ENCODE results near the gene EPS8L2. TPM values are rescaled to one million over a fixed set of nuclear protein-coding genes. Genes with fewer than 3 reads are reported as not detected.

EPS8L2 gene
- total and polyA plus RNA-seq, 2 of the 4 experiments (the other 2 are of a cell fraction) = 17.2 to 39.4 TPM

DNA sequence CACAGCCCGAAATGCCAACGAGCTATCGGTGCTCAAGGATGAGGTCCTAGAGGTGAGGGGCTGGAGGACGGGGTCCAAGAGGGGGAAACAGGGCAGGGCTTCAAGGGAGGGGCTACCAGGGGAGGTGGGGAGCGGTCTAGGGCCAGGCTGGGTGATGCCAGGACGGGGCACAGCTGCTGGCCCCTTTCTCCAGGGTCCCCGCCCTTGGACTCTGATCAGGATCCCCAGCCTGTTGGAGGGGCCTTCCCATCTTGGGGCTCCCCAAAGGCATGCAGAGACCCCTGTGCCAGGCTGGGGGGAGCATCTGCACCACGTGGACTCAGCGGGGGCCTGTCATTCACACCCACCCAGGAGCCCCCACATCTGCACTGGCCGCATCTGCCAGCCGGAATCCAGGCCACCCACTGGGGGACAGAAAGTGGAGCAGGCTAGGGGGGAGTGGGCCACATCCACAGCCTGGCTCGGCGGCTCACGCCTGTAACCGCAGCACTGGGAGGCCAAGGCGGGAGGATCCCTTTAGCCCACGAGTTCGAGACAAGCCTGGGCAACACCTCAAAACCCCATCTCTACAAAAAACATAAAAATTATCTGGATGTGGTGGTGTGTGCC is 18.9 kb downstream of the EPS8L2 start:
- H3K23ac ChIP-seq (ENCODE audit: low read depth, low read length) = no peak overlapping the region
- no peak overlapping the region for H3K14ac ChIP-seq (replicated peaks; ENCODE audit: low read depth, low read length)
- intact Hi-C loops (cut with micrococcal nuclease) (loop anchor here (10.0 kb wide), 1 partner anchor 170 kb away; no protein-coding TSS in a partner anchor), in situ Hi-C loops (cut with MboI; ENCODE audit: low sequenced_read_pairs) (no loop called here), dilution Hi-C loops (cut with HindIII; ENCODE audit: low sequenced_read_pairs, unreplicated experiment) (no loop called here)
- H2AFZ ChIP-seq (replicated peaks; ENCODE audit: low read length, poor library complexity) = no peak overlapping the region
- BruUV-seq (replicated peaks) = no TSS peak
- no peak overlapping the region for H4K5ac ChIP-seq (ENCODE audit: low read depth, low read length)
- no peak overlapping the region for H3K56ac ChIP-seq (ENCODE audit: extremely low read depth, insufficient read depth, low read length)
- H2BK15ac ChIP-seq (ENCODE audit: low read depth, low read length) = no peak overlapping the region
- no peak for DNase-seq
- H3K9ac ChIP-seq (ENCODE audit: low read depth, low read length) = no peak overlapping the region
- no peaks in the 10 kb centered on the region for H4K20me1 ChIP-seq (ENCODE audit: insufficient read depth, low read length)
- WGBS, 2 experiments (ENCODE audit: extremely low coverage in 2 of 2, insufficient read length in 1 of 2) = no CpG with 5 or more reads among the region's 18 CpGs
- H3K27ac ChIP-seq (ENCODE audit: insufficient read depth, low read length) = no peak overlapping the region
- no peak overlapping the region for H4K91ac ChIP-seq (ENCODE audit: insufficient read depth, low read depth, low read length)
- ChIA-PET POLR2A (ENCODE audit: unreplicated experiment) (no interaction called here), CTCF (no interaction called here)
- no peak overlapping the region for H3K4me2 ChIP-seq (ENCODE audit: low read depth, low read length)
- H3K9me3 ChIP-seq (ENCODE audit: control insufficient read depth, insufficient read depth, low read length) = no peaks in the 10 kb centered on the region
- peaks cover 9% of the 10 kb centered on the region; the same call in 1 of the 2 replicates for H3K27me3 ChIP-seq (ENCODE audit: control insufficient read depth, insufficient read depth, low read length)
- no peak overlapping the region for H2BK20ac ChIP-seq (ENCODE audit: low read depth, low read length)
- H3K4ac ChIP-seq (ENCODE audit: low read depth, low read length) = no peak overlapping the region
- H3K4me3 ChIP-seq (ENCODE audit: insufficient read depth, low read depth, low read length) = no peak overlapping the region
- no peaks in the 10 kb centered on the region for H3K36me3 ChIP-seq (ENCODE audit: control insufficient read depth, insufficient read depth, low read length)
- peaks cover 6% of the 10 kb centered on the region for H3K4me1 ChIP-seq (ENCODE audit: control insufficient read depth, insufficient read depth, low read length)
- ATAC-seq (ENCODE audit: low read depth) = no peak
- H3K9me1 ChIP-seq (ENCODE audit: insufficient read depth, low read length) = no peaks in the 10 kb centered on the region
- H3K79me1 ChIP-seq (ENCODE audit: low read depth in 1 of 2, low read length in 2 of 2) = no peaks in the 10 kb centered on the region
- no peak overlapping the region for H2BK5ac ChIP-seq (ENCODE audit: low read depth, low read length, poor library complexity, severe bottlenecking)
- no peak overlapping the region for H2AK5ac ChIP-seq (ENCODE audit: low read depth, low read length)
- H4K8ac ChIP-seq (ENCODE audit: low read depth in 2 of 2, low read length in 2 of 2) = no peak overlapping the region
- no peak overlapping the region for H2AK9ac ChIP-seq (replicated peaks; ENCODE audit: low read depth, low read length, poor library complexity)
- TF ChIP-seq, protein P1, sequence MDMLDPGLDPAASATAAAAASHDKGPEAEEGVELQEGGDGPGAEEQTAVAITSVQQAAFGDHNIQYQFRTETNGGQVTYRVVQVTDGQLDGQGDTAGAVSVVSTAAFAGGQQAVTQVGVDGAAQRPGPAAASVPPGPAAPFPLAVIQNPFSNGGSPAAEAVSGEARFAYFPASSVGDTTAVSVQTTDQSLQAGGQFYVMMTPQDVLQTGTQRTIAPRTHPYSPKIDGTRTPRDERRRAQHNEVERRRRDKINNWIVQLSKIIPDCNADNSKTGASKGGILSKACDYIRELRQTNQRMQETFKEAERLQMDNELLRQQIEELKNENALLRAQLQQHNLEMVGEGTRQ (IDR thresholded peaks at IDR 0.05; ENCODE audit: low read depth, low read length) = no peak
- no peak for TF ChIP-seq SMC3 (IDR thresholded peaks at IDR 0.05; ENCODE audit: low read depth, low read length)
- TF ChIP-seq FOS (IDR thresholded peaks at IDR 0.05; ENCODE audit: low read depth, low read length) = no peak
- no peak for TF ChIP-seq CEBPB (IDR thresholded peaks at IDR 0.05; ENCODE audit: low read depth, low read length)
- no peak for TF ChIP-seq MAFK (IDR thresholded peaks at IDR 0.05; ENCODE audit: low read depth, low read length)
- TF ChIP-seq NFE2L2 (IDR thresholded peaks at IDR 0.05; ENCODE audit: low read depth, low read length) = no peak
- no peak for TF ChIP-seq RAD21 (IDR thresholded peaks at IDR 0.05; ENCODE audit: low read length)
- TF ChIP-seq, protein P2, sequence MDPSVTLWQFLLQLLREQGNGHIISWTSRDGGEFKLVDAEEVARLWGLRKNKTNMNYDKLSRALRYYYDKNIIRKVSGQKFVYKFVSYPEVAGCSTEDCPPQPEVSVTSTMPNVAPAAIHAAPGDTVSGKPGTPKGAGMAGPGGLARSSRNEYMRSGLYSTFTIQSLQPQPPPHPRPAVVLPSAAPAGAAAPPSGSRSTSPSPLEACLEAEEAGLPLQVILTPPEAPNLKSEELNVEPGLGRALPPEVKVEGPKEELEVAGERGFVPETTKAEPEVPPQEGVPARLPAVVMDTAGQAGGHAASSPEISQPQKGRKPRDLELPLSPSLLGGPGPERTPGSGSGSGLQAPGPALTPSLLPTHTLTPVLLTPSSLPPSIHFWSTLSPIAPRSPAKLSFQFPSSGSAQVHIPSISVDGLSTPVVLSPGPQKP (IDR thresholded peaks at IDR 0.05; ENCODE audit: borderline replicate concordance, low read depth, low read length) = no peak
- no peak for TF ChIP-seq BHLHE40 (IDR thresholded peaks at IDR 0.05; ENCODE audit: low read depth, low read length)
- no peak for TF ChIP-seq RFX5 (IDR thresholded peaks at IDR 0.05; ENCODE audit: low read depth, low read length)
- TF ChIP-seq MAZ (IDR thresholded peaks at IDR 0.05; ENCODE audit: borderline replicate concordance, low read depth, low read length) = no peak
- TF ChIP-seq, protein P3, sequence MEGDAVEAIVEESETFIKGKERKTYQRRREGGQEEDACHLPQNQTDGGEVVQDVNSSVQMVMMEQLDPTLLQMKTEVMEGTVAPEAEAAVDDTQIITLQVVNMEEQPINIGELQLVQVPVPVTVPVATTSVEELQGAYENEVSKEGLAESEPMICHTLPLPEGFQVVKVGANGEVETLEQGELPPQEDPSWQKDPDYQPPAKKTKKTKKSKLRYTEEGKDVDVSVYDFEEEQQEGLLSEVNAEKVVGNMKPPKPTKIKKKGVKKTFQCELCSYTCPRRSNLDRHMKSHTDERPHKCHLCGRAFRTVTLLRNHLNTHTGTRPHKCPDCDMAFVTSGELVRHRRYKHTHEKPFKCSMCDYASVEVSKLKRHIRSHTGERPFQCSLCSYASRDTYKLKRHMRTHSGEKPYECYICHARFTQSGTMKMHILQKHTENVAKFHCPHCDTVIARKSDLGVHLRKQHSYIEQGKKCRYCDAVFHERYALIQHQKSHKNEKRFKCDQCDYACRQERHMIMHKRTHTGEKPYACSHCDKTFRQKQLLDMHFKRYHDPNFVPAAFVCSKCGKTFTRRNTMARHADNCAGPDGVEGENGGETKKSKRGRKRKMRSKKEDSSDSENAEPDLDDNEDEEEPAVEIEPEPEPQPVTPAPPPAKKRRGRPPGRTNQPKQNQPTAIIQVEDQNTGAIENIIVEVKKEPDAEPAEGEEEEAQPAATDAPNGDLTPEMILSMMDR (conservative IDR thresholded peaks at IDR 0.05; ENCODE audit: low read depth, low read length) = no peak
- TF ChIP-seq RCOR1 (IDR thresholded peaks at IDR 0.05; ENCODE audit: insufficient replicate concordance, low read length) = no peak
- no peak for TF ChIP-seq MXI1 (IDR thresholded peaks at IDR 0.05; ENCODE audit: borderline replicate concordance, low read depth, low read length)
- TF ChIP-seq CHD1 (IDR thresholded peaks at IDR 0.05; ENCODE audit: low read depth, low read length) = no peak
- TF ChIP-seq POLR2A (IDR thresholded peaks at IDR 0.05; ENCODE audit: low read depth, low read length) = no peak
- H3K18ac ChIP-seq (ENCODE audit: low read depth, low read length) = no peak overlapping the region
- H2BK120ac ChIP-seq (ENCODE audit: low read depth, low read length) = no peak overlapping the region
